Panc1 (cell line): Measurements from ENCODE around the gene ADGRE3.

ENCODE experiments used
- CTCF ChIP-seq: fragments of 450-650 bp; IDR thresholded peaks from 2 replicates; pipeline ENCODE4 v1.5.1; 2017; ENCODE audit warnings: mild to moderate bottlenecking
- REST ChIP-seq, 2 experiments: IDR thresholded peaks; 2 replicates each; pipeline ENCODE4 v1.6.1; 2011 to 2012; ENCODE audit warnings: low read depth in 2 of 2, control low read depth in 1 of 2, low read length in 1 of 2, mild to moderate bottlenecking in 1 of 2, moderate library complexity in 1 of 2; ENCODE audit not compliant: insufficient read depth in 1 of 2
- SIN3A ChIP-seq: IDR thresholded peaks from 2 replicates; pipeline ENCODE4 v1.6.1; 2012; ENCODE audit warnings: low read depth, mild to moderate bottlenecking, low read length, moderate library complexity, borderline replicate concordance; ENCODE audit not compliant: insufficient read depth

- TF ChIP-seq CTCF: no peak
- no peak for TF ChIP-seq SIN3A
- TF ChIP-seq REST (IDR thresholded peaks at IDR 0.05; ENCODE audit: insufficient read depth in 1 of 2, low read depth in 2 of 2, low read length in 1 of 2): no peak
Observed at GRCh38 chr19:14699641-14700040, 25.0 kb upstream of the ADGRE3 start.
